GM12874 (cell line): ENCODE measurements around the gene ABLIM1.

Experiments
- CTCF ChIP-seq: IDR thresholded peaks from 2 replicates; pipeline ENCODE4 v1.5.1; 2011; ENCODE audit warnings: low read depth, mild to moderate bottlenecking, control low read depth, low read length, moderate library complexity; ENCODE audit not compliant: insufficient read depth

ABLIM1 gene

GRCh38 chr10:114605155-114605797 lies 52.8 kb downstream of the ABLIM1 start:
- no peak for TF ChIP-seq CTCF

GRCh38 chr10:114604357-114605130 lies 53.5 kb downstream of the ABLIM1 start:
- no peak for TF ChIP-seq CTCF

- TF ChIP-seq CTCF = no peak
These were observed 54.1 kb downstream of the ABLIM1 start for GRCh38 chr10:114603948-114604347.

- no peak for TF ChIP-seq CTCF
These were observed 54.8 kb downstream of the ABLIM1 start for GRCh38 chr10:114603303-114603702.

- TF ChIP-seq CTCF = no peak
These were observed 58.0 kb downstream of the ABLIM1 start for GRCh38 chr10:114600057-114600456.

DNA sequence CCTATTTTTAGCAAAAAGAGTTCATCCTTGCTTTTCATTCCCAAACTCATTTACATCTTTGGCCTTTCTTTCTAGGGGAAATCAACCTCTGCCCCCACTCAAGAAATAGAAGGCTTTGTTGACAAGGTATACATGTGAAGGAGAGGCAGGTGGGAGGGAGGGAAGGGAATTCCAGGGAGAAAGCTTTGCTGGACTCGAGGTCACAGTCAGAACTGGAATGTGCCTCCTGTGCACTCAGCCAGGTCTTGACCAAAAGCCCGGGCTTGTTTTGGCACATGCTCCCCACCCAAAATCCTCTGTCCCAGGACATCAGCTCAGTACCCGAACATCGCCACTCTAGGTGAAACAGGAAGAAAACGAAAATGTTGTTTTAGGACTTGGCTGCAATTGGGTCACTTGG lies 61.3 kb downstream of the ABLIM1 start:
- no peak for TF ChIP-seq CTCF

DNA sequence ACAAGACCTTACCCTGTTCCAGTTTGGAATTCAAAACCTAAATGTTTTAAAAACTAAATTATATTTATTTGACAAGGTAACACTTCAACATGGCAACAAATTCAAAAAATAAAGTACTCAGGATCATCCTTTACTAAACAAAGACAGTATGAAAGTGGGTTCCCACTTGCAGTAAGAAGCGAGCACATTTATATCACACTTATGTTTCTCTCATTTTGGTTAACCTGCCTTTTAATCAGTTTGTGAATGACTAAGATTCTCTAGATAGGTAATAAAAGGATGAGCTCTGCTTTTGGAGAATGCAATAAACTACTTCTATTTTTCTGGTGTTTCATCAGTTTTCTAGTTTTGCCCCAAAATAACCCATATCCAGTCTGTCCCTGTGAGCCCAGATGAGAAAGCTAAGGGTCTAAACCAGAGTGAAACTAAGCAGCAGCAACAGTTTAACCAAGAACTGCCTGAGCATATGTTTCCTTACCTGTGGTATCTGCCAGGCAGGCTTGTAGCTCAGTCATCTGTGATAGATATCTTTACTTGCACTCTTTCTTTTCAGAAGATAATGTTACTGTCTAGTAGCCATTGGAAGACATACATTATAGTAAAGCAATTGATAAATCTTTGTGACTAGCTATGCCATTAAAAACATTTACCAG lies 64.1 kb downstream of the ABLIM1 start:
- no peak for TF ChIP-seq CTCF
